Kidney (tissue), 14 donors: Measurements from ENCODE around the gene PTPRJ. TPM values are rescaled to one million over a fixed set of nuclear protein-coding genes. Genes with fewer than 3 reads are reported as not detected.

Experiments
- DNase-seq, 5 donors: peaks; one replicate each; pipeline ENCODE4 v3.0.0-alpha.2; 2013 to 2020
- FAIRE-seq: peaks from 2 replicates; lab custom pipeline; 2012; peaks lifted over from hg19 to GRCh38; lab: Jason Lieb, UNC
- H3K27ac ChIP-seq, 2 donors: one replicate each; pipeline ENCODE4 v1.7.0; 2013; ENCODE audit warnings: low read depth in 2 of 2, low read length in 2 of 2, inconsistent platforms in 1 of 2
- H3K27me3 ChIP-seq: one replicate; pipeline ENCODE4 v1.7.1; 2013; ENCODE audit warnings: low read length, inconsistent platforms; ENCODE audit not compliant: control insufficient read depth, insufficient read depth
- H3K36me3 ChIP-seq, 3 donors: one replicate each; pipeline versions ENCODE4 v1.7.0 to v1.7.1; 2013; ENCODE audit warnings: low read length in 3 of 3, control low read depth in 1 of 3, inconsistent platforms in 1 of 3; ENCODE audit not compliant: insufficient read depth in 3 of 3, control insufficient read depth in 2 of 3
- H3K4me1 ChIP-seq, 3 donors: one replicate each; pipeline versions ENCODE4 v1.7.0 to v1.7.1; 2013; ENCODE audit warnings: low read length in 3 of 3, inconsistent platforms in 1 of 3, low read depth in 1 of 3; ENCODE audit not compliant: control insufficient read depth in 2 of 3, insufficient read depth in 2 of 3
- H3K4me3 ChIP-seq, 3 donors: one replicate each; pipeline versions ENCODE4 v1.7.0 to v1.8.1; 2013; ENCODE audit warnings: low read length in 3 of 3, control low read depth in 1 of 3, inconsistent platforms in 1 of 3
- H3K9ac ChIP-seq, 3 donors: one replicate each; pipeline versions ENCODE4 v1.7.0 to v1.7.1; 2013; ENCODE audit warnings: low read length in 3 of 3, control low read depth in 1 of 3, inconsistent platforms in 1 of 3
- H3K9me3 ChIP-seq, 3 donors: one replicate each; pipeline versions ENCODE4 v1.7.0 to v1.7.1; 2013; ENCODE audit warnings: low read length in 3 of 3, control low read depth in 1 of 3, inconsistent platforms in 1 of 3; ENCODE audit not compliant: control insufficient read depth in 2 of 3, insufficient read depth in 1 of 3
- CTCF ChIP-seq: IDR thresholded peaks from 3 replicates; pipeline ENCODE4 v1.5.1; 2012; ENCODE audit warnings: mild to moderate bottlenecking, moderate library complexity, borderline replicate concordance; ENCODE audit not compliant: insufficient read depth; ENCODE audit errors: extremely low read depth
- intact Hi-C: fragments of 100-400 bp; cut with DNase I; formaldehyde crosslinking; loops from one replicate; pipeline ENCODE4 v1.11.1; 2022
- polyA plus RNA-seq: library from polyadenylated mRNA; stranded (reverse); fragments of 350-450 nt; fragmentation: Illumina TruSeq; extraction: RNeasy Lipid Tissue Mini Kit (QIAGEN cat#74804); gene quantifications from one replicate; pipeline ENCODE4 v1.2.3, GENCODE V29; 2014; ENCODE audit warnings: low read depth, low replicate concordance; ENCODE audit not compliant: insufficient read depth
- total RNA-seq: library from RNA; stranded (reverse); fragmentation: NEBNext Ultra II Directional; extraction: Animal tissue kit (Norgen Biotek cat#: 25700); gene quantifications from one replicate; pipeline ENCODE4 v1.2.1, GENCODE V29; 2021
- donor health status: control.
- donor health status: control.
- donor health status: control.
- donor health status: control.
- donor health status: control.
- donor health status: DM: yes; HTN: yes; CAD: no.
- donor health status: Normal renal cell carcinoma (clear cell type).

The PTPRJ gene
- total and polyA plus RNA-seq, 2 donors from 2014 or later = 9.2 to 80.5 TPM

GRCh38 chr11:47967577-47968525, 12.5 kb upstream of the PTPRJ start:
- intact Hi-C loops = no loop called here
- H3K4me3 ChIP-seq = no peak overlapping the region
- no peak for FAIRE-seq

GRCh38 chr11:47969401-47969800, 11.0 kb upstream of the PTPRJ start:
- no peak overlapping the region for H3K9ac ChIP-seq
- no peak for TF ChIP-seq CTCF
- H3K27me3 ChIP-seq = no peaks in the 10 kb centered on the region
- no peaks in the 10 kb centered on the region for H3K9me3 ChIP-seq
- H3K4me1 ChIP-seq = peaks cover 0 to 4% (median 0%) of the 10 kb centered on the region in 3 donors
- no peak overlapping the region for H3K4me3 ChIP-seq
- DNase-seq = no peak
- no peak overlapping the region for H3K27ac ChIP-seq
- intact Hi-C loops = no loop called here
- H3K36me3 ChIP-seq = no peaks in the 10 kb centered on the region
- no peak for FAIRE-seq

More at GRCh38 chr11:47967577-47968525, 12.5 kb upstream of the PTPRJ start:
- DNase-seq = no peak
- H3K36me3 ChIP-seq = no peaks in the 10 kb centered on the region
- H3K27ac ChIP-seq = no peak overlapping the region
- H3K27me3 ChIP-seq = no peaks in the 10 kb centered on the region
- H3K9ac ChIP-seq = no peak overlapping the region
- TF ChIP-seq CTCF = no peak
- H3K4me1 ChIP-seq = no peaks in the 10 kb centered on the region
- no peaks in the 10 kb centered on the region for H3K9me3 ChIP-seq

GRCh38 chr11:47971501-47971900, 8.9 kb upstream of the PTPRJ start:
- intact Hi-C loops = no loop called here
- Histone ChIP-seq H3K9me3 (no peaks in the 10 kb centered on the region), H3K4me3 (no peak overlapping the region), H3K27ac (no peak overlapping the region), H3K27me3 (no peaks in the 10 kb centered on the region), H3K36me3 (no peaks in the 10 kb centered on the region), H3K4me1 (peaks cover 0 to 4% (median 0%) of the 10 kb centered on the region in 3 donors), H3K9ac (no peak overlapping the region)
- peak in 4 of 5 donors; percentile 81 to 93 (median 89) for DNase-seq
- TF ChIP-seq CTCF = no peak
- no peak for FAIRE-seq
